ENCODE results near the gene ERBB4.
"Not testable (repeated sequence)": the region's sequence is repeated elsewhere in the genome, so short reads cannot be mapped to it uniquely, and the experiment has no call there.

Gene ERBB4

GRCh38 chr2:212528106-212528856, 10.3 kb downstream of the ERBB4 start:
- DNase-seq (ENCODE audit: low spot score) = no peak

- no peak for DNase-seq (ENCODE audit: low spot score)
Observed at GRCh38 chr2:212526059-212526458, 12.5 kb downstream of the ERBB4 start.

GRCh38 chr2:212523756-212524155, 14.8 kb downstream of the ERBB4 start:
- no peak for DNase-seq (ENCODE audit: low spot score)

GRCh38 chr2:212520340-212520739, 18.3 kb downstream of the ERBB4 start:
- DNase-seq (ENCODE audit: low spot score) = peak; percentile 40

- DNase-seq (ENCODE audit: low spot score) = no peak
Observed at GRCh38 chr2:212517693-212518092, 20.9 kb downstream of the ERBB4 start.

- no peak for DNase-seq (ENCODE audit: low spot score)
Observed at GRCh38 chr2:212505586-212505985, 33.0 kb downstream of the ERBB4 start.

GRCh38 chr2:212495046-212495445, 43.6 kb downstream of the ERBB4 start:
- no peak for DNase-seq (ENCODE audit: low spot score)

GRCh38 chr2:212494418-212495020, 44.1 kb downstream of the ERBB4 start:
- DNase-seq (ENCODE audit: low spot score) = no peak

- DNase-seq (ENCODE audit: low spot score) = no peak
Observed at GRCh38 chr2:212489719-212490346, 48.8 kb downstream of the ERBB4 start.

GRCh38 chr2:212488611-212489010, 50.0 kb downstream of the ERBB4 start:
- no peak for DNase-seq (ENCODE audit: low spot score)

- no peak for DNase-seq (ENCODE audit: low spot score)
Observed at GRCh38 chr2:212484563-212485080, 54.0 kb downstream of the ERBB4 start.

- DNase-seq (ENCODE audit: low spot score) = no peak
Observed at GRCh38 chr2:212480447-212480846, 58.2 kb downstream of the ERBB4 start.

- no peak for DNase-seq (ENCODE audit: low spot score)
Observed at GRCh38 chr2:212477571-212477970, 61.0 kb downstream of the ERBB4 start.

GRCh38 chr2:212473211-212473610, 65.4 kb downstream of the ERBB4 start:
- no peak for DNase-seq (ENCODE audit: low spot score)

GRCh38 chr2:212467551-212467950, 71.1 kb downstream of the ERBB4 start:
- not testable (repeated sequence) for DNase-seq (ENCODE audit: low spot score)

GRCh38 chr2:212465456-212465855, 73.1 kb downstream of the ERBB4 start:
- no peak for DNase-seq (ENCODE audit: low spot score)

GRCh38 chr2:212461708-212462107, 76.9 kb downstream of the ERBB4 start:
- DNase-seq (ENCODE audit: low spot score) = not testable (repeated sequence)

GRCh38 chr2:212454149-212454548, 84.5 kb downstream of the ERBB4 start:
- DNase-seq (ENCODE audit: low spot score) = no peak

GRCh38 chr2:212451786-212452231, 86.8 kb downstream of the ERBB4 start:
- DNase-seq (ENCODE audit: low spot score) = peak; percentile 88

- DNase-seq (ENCODE audit: low spot score) = peak; percentile 73
Observed at GRCh38 chr2:212448698-212449097, 89.9 kb downstream of the ERBB4 start.

- no peak for DNase-seq (ENCODE audit: low spot score)
Observed at GRCh38 chr2:212441821-212442220, 96.8 kb downstream of the ERBB4 start.

GRCh38 chr2:212441141-212441540, 97.5 kb downstream of the ERBB4 start:
- DNase-seq (ENCODE audit: low spot score) = no peak

Data from SW480 (cell line).